Measurements from ENCODE around the gene TMTC2.

GRCh38 chr12:82926630-82927029, 239.9 kb downstream of the TMTC2 start:
- TF ChIP-seq POLR2A (IDR thresholded peaks at IDR 0.05) (no peak), CTCF (IDR thresholded peaks at IDR 0.05) (no peak)
